HG02623 (cell line): ENCODE measurements around the gene EML5.
"Not testable (repeated sequence)": the region's sequence is repeated elsewhere in the genome, so short reads cannot be mapped to it uniquely, and the experiment has no call there.

Source experiments
- ATAC-seq: cut with Tn5 transposase; IDR thresholded peaks from one replicate; pipeline ENCODE4 v1.9.1; 2021; ENCODE audit warnings: moderate library complexity; ENCODE audit not compliant: unreplicated experiment

EML5 gene

GRCh38 chr14:88804035-88804434 lies 11.3 kb upstream of the EML5 start:
- ATAC-seq: no peak

DNA sequence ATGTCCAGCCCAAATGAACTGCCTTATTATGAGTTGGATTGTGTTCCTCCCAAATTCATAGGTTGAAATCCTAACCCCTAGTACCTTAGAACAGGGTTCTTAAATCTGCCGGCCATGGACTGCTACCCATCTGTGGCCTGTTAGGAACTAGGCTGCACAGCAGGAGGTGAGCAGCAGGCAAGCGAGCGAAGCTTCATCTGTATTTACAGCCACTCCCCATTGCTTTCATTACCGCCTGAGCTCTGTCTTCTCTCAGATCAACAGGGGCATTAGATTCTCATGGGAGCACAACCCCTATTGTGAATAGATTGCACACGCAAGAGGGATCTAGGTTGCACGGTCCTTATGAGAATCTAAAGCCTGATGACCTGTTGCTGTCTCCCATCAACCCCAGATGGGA lies 9.8 kb upstream of the EML5 start:
- no peak for ATAC-seq

- no peak for ATAC-seq
Observed at GRCh38 chr14:88799522-88799921, 6.8 kb upstream of the EML5 start.

DNA sequence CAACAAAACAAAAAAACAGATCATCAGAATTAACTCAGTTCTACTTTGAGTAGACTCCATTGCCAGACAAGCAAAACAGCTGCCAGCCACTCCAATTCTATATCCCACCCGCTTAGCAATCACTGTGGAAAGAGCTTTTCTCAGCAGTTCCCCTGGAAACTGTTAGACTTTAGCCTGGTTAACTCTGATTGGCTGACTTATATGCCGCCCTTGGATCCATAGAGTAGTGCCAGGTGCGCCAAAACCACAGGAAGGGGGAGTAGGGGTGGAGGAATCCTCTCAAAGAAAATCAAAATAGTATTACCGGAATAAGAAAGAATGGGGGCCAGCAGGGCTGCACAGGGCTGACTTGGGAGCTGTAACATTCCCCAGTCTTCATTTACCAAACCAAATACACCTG lies 5.4 kb upstream of the EML5 start:
- no peak for ATAC-seq

GRCh38 chr14:88793259-88793625 lies 489 bp upstream of the EML5 start:
- no peak for ATAC-seq

DNA sequence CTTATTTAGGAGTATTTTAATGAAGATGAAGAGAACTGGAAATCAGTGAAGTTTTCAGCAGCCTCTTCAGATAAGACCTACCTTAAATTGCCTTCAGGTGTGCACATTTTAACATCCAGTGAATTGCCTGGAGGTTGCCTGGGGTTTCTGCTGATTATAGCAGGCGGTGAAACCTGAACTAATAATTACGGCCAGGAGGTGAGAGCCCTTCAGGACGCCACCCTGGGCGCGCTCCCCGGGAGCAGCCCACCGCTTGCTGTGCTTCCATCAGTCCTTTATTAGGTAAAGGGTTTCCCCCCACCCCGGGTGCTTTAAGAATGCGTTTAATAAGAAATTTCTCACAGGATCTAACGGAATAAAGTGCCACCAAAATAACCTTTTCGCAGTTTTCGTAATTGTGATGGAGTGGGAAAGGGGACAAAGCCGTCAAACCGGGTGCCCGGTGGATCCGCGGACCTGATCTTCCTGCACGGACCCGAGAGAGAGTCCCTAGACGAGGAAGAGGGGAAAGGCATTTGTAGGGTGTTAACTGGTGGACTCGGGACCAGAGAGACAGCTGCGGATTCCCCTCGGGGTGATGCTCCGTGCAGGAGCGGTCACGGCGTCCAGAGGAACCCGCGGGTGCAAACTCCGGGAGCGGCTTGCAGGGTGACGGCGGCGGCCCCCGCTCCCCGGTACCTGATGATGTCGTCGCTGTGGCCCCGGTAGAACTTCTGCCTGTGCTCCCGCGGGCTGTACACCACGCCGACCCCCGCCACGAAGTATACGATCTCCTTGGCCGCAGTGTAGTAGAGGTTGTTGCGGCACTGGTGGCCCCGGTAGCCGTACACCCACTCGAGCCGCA lies 902 bp downstream of the EML5 start:
- ATAC-seq: no peak

DNA sequence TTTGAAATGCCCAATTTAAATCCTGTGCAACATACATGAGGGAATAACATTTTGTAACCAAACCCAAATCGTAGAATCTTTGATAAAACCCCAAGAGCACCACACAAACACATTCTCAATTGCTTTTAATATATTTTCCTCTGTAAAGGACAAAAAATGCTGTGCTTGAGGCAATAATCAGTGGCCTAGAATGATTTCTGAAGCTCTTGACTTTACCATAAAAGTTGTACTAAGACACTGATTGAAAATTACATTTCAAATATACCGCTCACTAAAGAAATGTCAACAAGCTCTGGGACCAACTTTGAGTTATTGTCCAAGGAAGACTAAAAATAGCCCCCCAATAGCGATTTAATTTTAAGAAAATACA lies 1.5 kb downstream of the EML5 start:
- no peak for ATAC-seq

GRCh38 chr14:88790501-88791251 lies 2.1 kb downstream of the EML5 start:
- ATAC-seq: no peak

- ATAC-seq: not testable (repeated sequence)
Observed at GRCh38 chr14:88789573-88789972, 3.2 kb downstream of the EML5 start.

DNA sequence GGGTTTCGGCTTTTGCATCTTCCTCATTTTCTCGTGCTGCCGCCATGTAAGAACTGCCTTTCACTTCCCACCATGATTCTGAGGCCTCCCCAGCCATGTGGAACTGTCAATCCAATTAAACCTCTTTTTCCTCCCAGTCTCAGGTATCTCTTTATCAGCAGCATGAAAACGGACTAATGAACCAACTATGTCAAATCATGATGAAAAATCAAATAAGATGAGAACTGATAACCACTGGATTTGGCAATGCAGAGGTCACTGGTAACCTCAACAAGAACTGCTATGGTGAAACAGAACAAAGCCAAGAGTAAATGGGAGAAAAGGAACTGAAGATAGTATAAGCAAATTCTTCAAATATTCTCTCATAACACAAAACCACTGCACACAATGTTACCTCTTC lies 6.0 kb downstream of the EML5 start:
- ATAC-seq: no peak

DNA sequence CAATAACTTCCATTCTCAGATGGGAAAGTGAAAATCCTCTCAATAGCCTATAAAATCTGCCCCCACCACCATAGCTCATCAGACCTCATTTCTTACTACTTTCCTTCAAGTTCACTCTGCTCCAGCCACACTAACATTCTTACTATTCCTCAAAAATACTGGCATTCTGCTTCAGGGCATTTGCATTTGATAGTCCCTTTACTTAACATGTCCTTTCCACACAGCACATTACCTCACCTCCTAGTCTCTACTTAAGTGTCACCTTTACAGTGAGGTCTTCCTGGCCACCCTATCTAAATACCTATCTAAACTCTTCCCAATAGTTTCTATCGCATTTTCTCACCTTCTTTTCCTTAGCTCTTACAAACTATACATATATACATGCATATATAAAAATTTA lies 6.8 kb downstream of the EML5 start:
- no peak for ATAC-seq

DNA sequence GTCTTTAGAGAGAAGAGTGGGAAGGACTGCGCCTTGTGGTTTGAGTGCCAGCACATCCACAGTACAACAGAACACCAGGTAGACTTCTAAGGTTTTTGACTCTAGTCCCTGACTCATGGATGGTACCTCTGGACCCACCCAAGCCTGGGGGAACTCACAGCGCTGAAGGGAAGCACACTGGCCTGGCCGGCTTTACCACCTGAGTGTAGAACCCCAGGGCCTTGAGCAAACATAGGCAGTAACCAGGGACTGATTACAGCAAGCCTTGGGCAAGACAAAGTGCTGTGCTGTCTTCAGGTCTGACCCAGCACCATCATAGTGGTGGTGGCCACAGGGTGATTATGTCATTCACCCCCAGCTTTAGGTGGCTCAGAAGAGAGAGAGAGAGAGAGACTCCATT lies 17.2 kb downstream of the EML5 start:
- no peak for ATAC-seq

GRCh38 chr14:88770736-88771135 lies 22.0 kb downstream of the EML5 start:
- ATAC-seq: no peak

GRCh38 chr14:88765130-88765529 lies 27.6 kb downstream of the EML5 start:
- ATAC-seq: no peak

GRCh38 chr14:88753873-88754272 lies 38.9 kb downstream of the EML5 start:
- ATAC-seq: no peak

GRCh38 chr14:88750945-88751344 lies 41.8 kb downstream of the EML5 start:
- ATAC-seq: no peak

DNA sequence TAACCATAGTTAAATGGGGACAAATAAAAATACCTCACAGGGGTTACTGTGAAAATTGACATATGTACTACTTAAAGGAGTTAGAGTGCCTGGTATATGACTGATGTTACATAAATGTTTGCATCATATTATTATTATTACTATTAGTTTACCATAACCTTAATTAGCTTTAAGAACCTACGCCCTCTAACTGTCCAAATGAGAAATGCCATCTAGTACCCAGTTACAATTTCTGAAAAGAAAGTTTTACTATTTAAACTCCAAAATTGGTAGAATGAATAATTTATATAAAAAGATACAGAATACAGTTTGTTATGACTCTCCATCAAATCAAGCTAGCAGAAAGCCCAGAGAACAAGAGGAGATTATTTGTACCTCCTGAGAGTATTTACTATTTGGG lies 42.3 kb downstream of the EML5 start:
- no peak for ATAC-seq

DNA sequence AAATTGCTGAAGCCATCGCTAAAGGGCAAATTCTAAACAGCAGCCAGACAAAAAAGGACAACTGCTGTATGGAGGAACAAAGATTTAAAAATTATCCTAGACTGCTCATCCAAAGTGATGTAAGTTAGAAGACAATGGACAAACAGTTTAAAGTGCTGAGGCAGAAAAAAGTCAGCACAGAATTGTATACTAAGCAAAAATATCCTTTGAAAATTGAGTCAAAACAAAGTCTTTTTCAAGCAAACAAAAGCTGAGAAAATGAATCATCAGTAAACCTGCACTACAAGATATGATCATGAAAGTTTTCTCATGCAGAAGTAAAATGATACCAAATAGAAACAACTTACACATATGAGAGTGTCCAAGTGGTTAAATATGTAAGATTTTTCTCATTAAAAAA lies 43.6 kb downstream of the EML5 start:
- ATAC-seq: no peak

DNA sequence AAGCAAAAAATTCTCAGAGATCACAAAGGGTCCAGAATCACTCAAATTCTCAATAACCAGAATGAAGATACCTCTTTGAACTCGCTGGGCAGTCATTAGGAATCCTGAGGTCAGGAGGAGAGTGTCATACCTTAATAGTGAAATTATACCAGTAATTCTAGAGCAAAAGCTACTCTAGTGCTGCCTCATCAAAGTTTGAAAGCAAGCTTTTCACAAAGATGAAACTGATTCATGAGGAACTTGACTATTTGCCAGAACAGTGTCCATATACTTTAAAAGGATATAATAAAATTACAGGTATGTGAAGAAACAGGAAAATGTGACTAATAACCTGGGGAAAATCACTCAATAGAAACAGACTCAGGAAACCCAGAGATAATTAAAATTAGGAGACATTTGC lies 44.5 kb downstream of the EML5 start:
- no peak for ATAC-seq

- ATAC-seq: no peak
Observed at GRCh38 chr14:88746052-88746451, 46.7 kb downstream of the EML5 start.

- no peak for ATAC-seq
Observed at GRCh38 chr14:88737245-88737644, 55.5 kb downstream of the EML5 start.

DNA sequence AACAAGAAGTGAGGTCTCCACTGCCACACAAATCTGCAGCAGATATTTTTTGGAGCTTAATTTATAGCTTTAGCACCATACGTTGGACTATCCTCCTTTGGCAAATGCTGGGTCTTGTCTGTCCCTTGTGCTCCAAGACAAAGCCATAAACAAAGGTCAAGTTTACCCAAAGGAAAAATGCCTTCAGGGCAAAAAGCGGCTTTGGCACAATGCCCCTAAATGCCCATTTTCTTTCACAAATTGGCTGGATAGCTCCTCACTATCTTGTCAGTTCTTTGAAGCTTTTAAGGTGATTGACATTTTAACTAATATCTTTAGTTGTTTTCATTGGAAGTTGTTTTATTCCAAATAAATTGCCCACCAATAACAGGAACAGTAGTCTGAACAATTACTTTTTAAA lies 59.6 kb downstream of the EML5 start:
- no peak for ATAC-seq

- ATAC-seq: no peak
Observed at GRCh38 chr14:88729159-88729558, 63.6 kb downstream of the EML5 start.
